DOHH2 (cell line): Measurements from ENCODE around the gene LAMB1.

Experiments used
- EZH2phosphoT487 ChIP-seq: fragments of 200-600 bp; sonication (generic); IDR thresholded peaks from 2 replicates; pipeline ENCODE4 v1.6.1; 2017; ENCODE audit warnings: borderline replicate concordance, mild to moderate bottlenecking, antibody characterized with exemption, low read length, moderate library complexity, mixed read lengths
- TF ChIP-seq, protein P1 (sequence below): fragments of 200-600 bp; sonication (generic); IDR thresholded peaks from one replicate; pipeline ENCODE4 v1.5.1; 2014; ENCODE audit warnings: antibody characterized with exemption, mild to moderate bottlenecking, low read depth, low read length; ENCODE audit not compliant: poor library complexity, severe bottlenecking

DNA sequence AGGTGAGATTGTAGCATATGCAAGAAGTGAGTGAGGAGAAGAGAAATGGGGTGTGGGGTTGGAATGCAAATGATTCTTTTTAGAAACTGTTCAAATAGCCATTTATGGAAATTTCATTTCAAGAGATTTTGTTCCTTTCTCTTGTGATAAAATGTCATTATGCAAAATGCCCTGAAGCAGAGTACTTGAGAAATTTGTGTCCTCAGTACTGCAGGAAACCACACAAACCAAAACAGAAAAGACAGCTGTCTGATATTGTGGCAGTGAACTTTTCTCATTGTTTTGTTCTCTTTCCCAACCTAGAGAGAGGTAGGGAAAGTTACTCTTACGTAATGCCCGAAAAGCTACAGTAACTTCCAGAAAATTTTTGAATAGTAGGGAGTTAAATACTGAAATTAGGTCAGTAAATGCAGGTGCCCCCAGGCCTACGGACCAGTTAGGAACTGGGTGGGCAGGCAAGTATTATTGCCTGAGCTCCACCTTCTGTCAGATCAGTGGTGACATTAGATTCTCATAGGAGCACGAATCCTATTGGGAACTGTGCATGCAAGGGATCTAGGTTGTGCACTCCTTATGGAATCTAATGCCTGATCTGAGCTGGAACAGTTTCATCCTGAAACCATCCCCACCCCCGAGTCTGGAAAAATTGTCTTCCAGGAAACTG lies 78.0 kb downstream of the LAMB1 start:
- TF ChIP-seq EZH2phosphoT487, result no peak
- TF ChIP-seq, protein P1, sequence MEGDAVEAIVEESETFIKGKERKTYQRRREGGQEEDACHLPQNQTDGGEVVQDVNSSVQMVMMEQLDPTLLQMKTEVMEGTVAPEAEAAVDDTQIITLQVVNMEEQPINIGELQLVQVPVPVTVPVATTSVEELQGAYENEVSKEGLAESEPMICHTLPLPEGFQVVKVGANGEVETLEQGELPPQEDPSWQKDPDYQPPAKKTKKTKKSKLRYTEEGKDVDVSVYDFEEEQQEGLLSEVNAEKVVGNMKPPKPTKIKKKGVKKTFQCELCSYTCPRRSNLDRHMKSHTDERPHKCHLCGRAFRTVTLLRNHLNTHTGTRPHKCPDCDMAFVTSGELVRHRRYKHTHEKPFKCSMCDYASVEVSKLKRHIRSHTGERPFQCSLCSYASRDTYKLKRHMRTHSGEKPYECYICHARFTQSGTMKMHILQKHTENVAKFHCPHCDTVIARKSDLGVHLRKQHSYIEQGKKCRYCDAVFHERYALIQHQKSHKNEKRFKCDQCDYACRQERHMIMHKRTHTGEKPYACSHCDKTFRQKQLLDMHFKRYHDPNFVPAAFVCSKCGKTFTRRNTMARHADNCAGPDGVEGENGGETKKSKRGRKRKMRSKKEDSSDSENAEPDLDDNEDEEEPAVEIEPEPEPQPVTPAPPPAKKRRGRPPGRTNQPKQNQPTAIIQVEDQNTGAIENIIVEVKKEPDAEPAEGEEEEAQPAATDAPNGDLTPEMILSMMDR, result no peak
